ENCODE results near the gene RANGAP1. TPM values are rescaled to one million over a fixed set of nuclear protein-coding genes. Genes with fewer than 3 reads are reported as not detected.
A peak's percentile ranks its signal among the peaks of the same experiment; 100 is the strongest.

The RANGAP1 gene
- total and polyA plus RNA-seq, 2 of the 13 experiments (the other 11 are each of a cell fraction or from before 2014, with no cell fraction given): 51.8 to 83.9 TPM

GRCh38 chr22:41288245-41288946 lies 2.4 kb upstream of the RANGAP1 start (continued):
- TF ChIP-seq ZNF691 (CRISPR knock-in tag; IDR thresholded peaks at IDR 0.05; ENCODE audit: borderline replicate concordance, low read depth) (no peak), MZF1 (CRISPR knock-in tag; IDR thresholded peaks at IDR 0.05; ENCODE audit: borderline replicate concordance) (no peak), PHF20 (CRISPR knock-in tag; IDR thresholded peaks at IDR 0.05) (no peak), ZNF768 (CRISPR knock-in tag; IDR thresholded peaks at IDR 0.05) (no peak), ZNF407 (CRISPR knock-in tag; IDR thresholded peaks at IDR 0.05; ENCODE audit: not compliant biosample characterization) (no peak), DPF2 (CRISPR knock-in tag; IDR thresholded peaks at IDR 0.05; ENCODE audit: borderline replicate concordance, low read depth) (peak; percentile 57; the same call in 1 of the 2 replicates), AGO2 (optimal IDR thresholded peaks at IDR 0.05; ENCODE audit: low read depth, low read length) (no peak), BRD4 (CRISPR knock-in tag; IDR thresholded peaks at IDR 0.05) (no peak; the same call in 1 of the 2 replicates), ZNF451 (CRISPR knock-in tag; IDR thresholded peaks at IDR 0.05) (no peak), ATF3 (CRISPR knock-in tag; IDR thresholded peaks at IDR 0.05) (peak; percentile 96), ZNF343 (CRISPR knock-in tag; IDR thresholded peaks at IDR 0.05) (no peak), GATA4 (IDR thresholded peaks at IDR 0.05; ENCODE audit: borderline replicate concordance, low read depth) (no peak), ZNF501 (CRISPR knock-in tag; IDR thresholded peaks at IDR 0.05) (0 out of 2 replicates have a peak, but pooled peaks have one; percentile 23), ZBTB21 (CRISPR knock-in tag; IDR thresholded peaks at IDR 0.05) (0 out of 2 replicates have a peak, but pooled peaks have one; percentile 22), THRA (CRISPR knock-in tag; IDR thresholded peaks at IDR 0.05; ENCODE audit: borderline replicate concordance) (peak; percentile 88; the same call in 1 of the 2 replicates), RFXAP (CRISPR knock-in tag; IDR thresholded peaks at IDR 0.05; ENCODE audit: borderline replicate concordance) (no peak), ZFP36 (IDR thresholded peaks at IDR 0.05; ENCODE audit: borderline replicate concordance, low read depth, low read length, partially characterized antibody) (no peak), ZNF292 (CRISPR knock-in tag; IDR thresholded peaks at IDR 0.05; ENCODE audit: borderline replicate concordance, low read depth) (peak; percentile 65; the same call in 1 of the 2 replicates), SOX5 (CRISPR knock-in tag; IDR thresholded peaks at IDR 0.05; ENCODE audit: borderline replicate concordance) (peak; percentile 45; the same call in 1 of the 2 replicates)
